ENCODE measurements around the gene CCDC78.

- TF ChIP-seq CTCF (IDR thresholded peaks at IDR 0.05) (no peak), POLR2AphosphoS5 (IDR thresholded peaks at IDR 0.05; ENCODE audit: insufficient read depth in 1 of 2, low read depth in 1 of 2) (no peak), POLR2A (IDR thresholded peaks at IDR 0.05) (no peak)
Measured at GRCh38 chr16:732936-733335, 6.7 kb upstream of the CCDC78 start.
